Lower leg skin (tissue), 3 donors: ENCODE measurements around the gene MATN4.

ENCODE experiments used
- POLR2A ChIP-seq, 2 donors: fragments of 450-650 bp; IDR thresholded peaks; one replicate each; pipeline ENCODE4 v1.6.1; 2016 to 2017; ENCODE audit warnings: antibody characterized with exemption in 2 of 2, mild to moderate bottlenecking in 1 of 2, moderate library complexity in 1 of 2
- TF ChIP-seq, protein P1 (sequence below), 3 donors: fragments of 450-650 bp; IDR thresholded peaks; one replicate each; pipeline ENCODE4 v1.5.1; 2016; ENCODE audit warnings: antibody characterized with exemption in 3 of 3, mild to moderate bottlenecking in 3 of 3, moderate library complexity in 2 of 3

DNA sequence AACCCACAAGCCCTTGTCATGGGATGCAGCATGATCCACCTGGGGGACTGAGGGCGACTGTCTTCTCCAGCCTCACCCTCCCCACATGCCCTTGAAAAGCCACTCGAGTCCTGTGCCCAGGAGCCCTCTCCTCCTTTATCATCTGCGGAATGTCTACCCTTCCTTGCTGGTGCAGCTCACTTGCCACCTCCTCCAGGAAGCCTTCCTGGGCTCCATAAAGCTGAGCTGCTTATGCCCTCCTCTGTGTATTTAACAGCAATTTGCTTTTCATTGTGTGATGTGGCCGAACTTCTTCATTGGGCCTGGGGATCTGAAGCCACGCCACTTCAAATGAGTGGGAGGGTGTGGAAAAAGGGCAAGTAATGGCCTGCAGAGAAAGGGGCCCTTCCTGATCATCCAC is 19.2 kb downstream of the MATN4 start:
- TF ChIP-seq, protein P1, sequence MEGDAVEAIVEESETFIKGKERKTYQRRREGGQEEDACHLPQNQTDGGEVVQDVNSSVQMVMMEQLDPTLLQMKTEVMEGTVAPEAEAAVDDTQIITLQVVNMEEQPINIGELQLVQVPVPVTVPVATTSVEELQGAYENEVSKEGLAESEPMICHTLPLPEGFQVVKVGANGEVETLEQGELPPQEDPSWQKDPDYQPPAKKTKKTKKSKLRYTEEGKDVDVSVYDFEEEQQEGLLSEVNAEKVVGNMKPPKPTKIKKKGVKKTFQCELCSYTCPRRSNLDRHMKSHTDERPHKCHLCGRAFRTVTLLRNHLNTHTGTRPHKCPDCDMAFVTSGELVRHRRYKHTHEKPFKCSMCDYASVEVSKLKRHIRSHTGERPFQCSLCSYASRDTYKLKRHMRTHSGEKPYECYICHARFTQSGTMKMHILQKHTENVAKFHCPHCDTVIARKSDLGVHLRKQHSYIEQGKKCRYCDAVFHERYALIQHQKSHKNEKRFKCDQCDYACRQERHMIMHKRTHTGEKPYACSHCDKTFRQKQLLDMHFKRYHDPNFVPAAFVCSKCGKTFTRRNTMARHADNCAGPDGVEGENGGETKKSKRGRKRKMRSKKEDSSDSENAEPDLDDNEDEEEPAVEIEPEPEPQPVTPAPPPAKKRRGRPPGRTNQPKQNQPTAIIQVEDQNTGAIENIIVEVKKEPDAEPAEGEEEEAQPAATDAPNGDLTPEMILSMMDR (IDR thresholded peaks at IDR 0.05): no peak
- TF ChIP-seq POLR2A (IDR thresholded peaks at IDR 0.05): no peak
